NCI-H510A (cell line): ENCODE data around the gene CENPX.

ENCODE experiments used
- DNase-seq: peaks from one replicate; lab custom pipeline; 2025; lab: John Stamatoyannopoulos, UW

The CENPX gene

GRCh38 chr17:82023447-82024241 lies 966 bp upstream of the CENPX start:
- no peak for DNase-seq

GRCh38 chr17:82022981-82023446 lies 336 bp upstream of the CENPX start, which contains the start of gene LRRC45:
Gene LRRC45, plus strand, starts transcription at chr17:82023305. Its CDS starts 339 bp downstream, at chr17:82023644.
- peak; percentile 99 for DNase-seq

- DNase-seq, result no peak
These were observed 773 bp downstream of the CENPX start for GRCh38 chr17:82021900-82022309.

GRCh38 chr17:82021107-82021899 lies 1.4 kb downstream of the CENPX start:
- DNase-seq, result peak; percentile 46

- DNase-seq, result no peak
These were observed 2.0 kb downstream of the CENPX start for GRCh38 chr17:82020572-82021106.

DNA sequence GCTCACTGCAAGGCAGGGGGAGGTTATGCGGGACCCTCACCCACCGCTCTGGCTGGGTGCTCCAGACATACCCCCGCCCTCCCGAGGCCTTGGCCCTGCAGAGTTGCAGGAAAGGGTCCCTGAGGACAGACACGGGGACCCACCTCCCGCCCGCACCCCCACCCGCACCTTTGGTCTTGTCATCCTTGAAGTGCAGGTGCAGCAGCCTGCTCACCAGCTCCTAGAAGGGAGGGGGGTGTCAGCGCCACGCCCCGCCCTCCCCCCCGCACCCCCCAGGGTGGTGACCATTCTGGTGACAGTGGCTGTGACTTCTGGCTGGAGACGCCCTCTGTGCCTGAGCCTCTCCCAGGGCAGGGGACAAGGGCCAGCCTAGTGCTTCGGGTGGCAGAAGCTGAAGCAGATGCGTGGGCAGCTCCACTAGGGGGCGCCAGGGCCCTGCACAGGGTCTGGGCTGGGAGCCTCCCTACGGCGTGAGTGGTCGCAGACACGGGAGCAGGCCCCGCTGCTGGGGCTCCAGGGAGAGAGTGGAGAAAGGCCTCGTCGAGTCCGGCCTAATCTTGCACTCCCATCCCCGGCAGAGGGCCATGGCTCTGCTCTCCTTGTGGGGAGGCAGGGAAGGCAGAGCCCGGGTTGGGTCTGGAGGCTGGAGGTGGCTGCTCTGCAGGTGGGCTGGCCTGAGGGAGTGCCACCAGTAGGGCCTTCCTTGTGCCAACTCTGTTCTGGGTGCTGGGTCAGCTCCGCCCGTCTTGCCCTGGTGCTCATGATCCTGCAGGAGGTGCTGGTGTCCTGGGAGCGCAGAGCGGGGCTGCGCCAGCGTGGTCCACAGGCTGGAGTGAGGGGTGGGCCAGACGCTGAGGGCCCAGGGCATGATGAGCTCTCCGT lies 2.7 kb downstream of the CENPX start:
- peak; percentile 48 for DNase-seq

DNA sequence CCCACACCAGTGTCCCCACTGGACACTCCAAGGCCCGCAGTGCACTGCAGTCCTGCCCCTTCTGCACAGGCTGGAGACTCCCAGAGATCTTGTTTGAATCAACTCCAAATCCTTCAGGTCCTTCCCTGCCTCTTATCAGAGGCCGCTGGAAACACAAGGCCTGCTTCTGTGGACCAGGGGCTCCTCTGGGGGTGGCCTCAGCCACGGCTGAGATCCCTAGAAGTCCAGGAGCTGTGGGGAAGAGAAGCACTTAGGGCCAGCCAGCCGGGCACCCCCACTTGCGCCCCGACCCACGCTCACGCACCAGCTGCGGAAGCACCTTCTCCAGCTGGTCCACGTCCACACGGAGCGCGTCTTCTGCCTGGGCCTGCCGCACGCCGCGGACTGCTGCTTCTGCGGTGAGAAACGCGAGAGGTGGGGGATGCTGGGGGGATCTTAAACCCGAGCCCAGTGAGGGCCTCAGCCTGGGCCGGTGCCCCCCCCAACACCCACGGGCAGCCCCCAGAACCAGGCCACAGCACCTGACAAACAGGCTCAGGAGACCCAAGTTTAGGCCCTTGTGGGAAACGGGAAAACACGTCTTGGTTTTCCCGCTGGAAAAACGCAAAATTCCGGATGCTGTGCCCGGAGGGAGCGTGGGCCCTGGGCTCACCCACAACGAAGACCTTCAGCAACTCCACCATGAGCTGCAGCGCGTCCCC lies 3.5 kb downstream of the CENPX start:
- no peak for DNase-seq

DNA sequence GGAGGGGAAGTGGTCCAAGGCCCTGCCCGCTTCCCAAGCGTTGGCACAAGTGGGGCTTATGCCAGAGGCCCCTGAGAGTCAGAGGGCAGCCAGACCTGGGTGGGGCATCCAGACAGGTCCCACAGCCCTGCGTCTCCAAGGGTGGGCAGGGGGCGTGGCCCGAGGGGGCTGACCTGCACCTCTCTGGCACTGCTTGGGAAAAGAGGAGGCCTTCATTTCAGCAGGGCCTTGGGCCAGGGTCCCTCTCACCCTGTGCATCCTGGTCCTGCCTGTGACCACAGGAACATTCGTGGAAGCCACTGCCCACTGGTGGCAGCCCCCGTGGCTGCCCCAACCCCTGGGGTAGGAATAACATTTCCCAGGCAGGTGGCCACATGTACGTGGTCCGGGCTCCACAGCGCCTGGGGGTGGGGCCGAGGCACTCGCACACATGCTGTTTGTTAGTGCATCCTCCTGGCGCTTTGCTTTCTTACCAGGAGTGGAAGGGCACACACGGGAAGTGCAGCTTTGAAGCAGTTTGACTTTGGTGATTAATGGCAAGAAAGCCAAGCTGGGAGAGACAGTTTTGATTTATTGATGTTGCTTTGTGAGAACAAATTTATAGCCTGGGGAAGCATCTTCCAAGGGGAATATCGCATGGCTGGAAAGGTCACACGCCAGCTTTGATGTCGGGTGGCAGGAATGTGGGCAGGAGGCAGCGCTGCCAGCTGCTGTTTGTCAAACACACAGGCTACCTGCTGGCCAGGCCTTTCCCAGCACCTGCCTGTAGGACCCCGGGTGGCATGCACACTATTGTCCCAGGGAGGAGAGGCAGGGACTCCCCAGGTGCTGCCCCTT lies 4.3 kb downstream of the CENPX start:
- DNase-seq, result peak; percentile 68

- no peak for DNase-seq
These were observed 5.0 kb downstream of the CENPX start for GRCh38 chr17:82017612-82018151.

- DNase-seq, result no peak
These were observed 5.7 kb downstream of the CENPX start for GRCh38 chr17:82016875-82017459.

GRCh38 chr17:82016061-82016874 lies 6.4 kb downstream of the CENPX start:
- no peak for DNase-seq

DNA sequence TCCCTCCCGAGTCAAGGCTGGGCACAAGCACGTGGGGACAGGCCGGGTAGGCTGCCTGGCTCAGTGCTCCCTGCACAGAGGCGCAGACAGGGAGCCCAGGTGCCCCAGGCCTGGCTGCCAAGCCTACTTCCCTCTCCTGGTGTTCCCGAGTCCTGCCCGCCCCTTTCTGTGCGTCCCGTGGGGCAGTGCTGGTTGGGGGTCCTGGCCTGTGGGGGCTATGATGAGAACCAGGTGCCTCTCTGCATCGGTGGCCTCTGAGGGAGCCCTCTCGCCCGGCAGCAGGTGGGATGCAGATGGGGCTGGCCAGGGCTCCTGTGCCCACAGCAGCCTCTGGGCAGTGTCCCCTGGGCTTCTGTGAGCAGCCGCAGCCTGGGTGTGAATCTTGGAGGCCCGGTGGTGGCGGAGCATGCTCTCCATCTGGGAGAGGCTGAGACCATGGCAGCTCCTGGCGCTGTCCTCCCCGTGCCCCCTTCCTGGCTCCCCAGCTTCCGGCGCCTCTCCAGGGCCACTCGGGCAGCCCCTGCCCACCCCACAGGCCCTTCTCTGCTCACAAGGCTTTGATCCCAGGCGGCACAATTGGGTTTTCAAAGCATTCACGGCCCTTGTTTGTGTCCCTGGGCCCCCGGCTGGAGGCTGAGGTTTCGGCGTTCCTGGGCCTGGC lies 7.2 kb downstream of the CENPX start:
- DNase-seq, result no peak

DNA sequence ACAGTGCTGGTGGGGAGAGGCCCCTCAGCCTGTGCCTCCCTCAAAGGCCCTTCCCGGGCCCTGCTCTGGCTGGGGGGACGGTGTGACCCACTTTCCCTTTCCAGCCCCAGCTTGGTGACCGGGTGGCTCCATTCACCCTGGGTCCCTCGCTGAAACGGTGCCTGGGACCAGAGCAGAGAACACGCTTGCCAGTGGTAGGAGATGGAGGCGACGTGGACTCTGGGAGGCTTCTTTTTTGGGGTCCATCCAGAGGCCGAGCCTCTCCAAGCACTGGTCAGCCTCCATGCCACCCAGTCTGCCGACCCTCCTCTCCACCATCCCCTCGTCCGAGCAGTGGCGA lies 7.7 kb downstream of the CENPX start:
- no peak for DNase-seq

DNA sequence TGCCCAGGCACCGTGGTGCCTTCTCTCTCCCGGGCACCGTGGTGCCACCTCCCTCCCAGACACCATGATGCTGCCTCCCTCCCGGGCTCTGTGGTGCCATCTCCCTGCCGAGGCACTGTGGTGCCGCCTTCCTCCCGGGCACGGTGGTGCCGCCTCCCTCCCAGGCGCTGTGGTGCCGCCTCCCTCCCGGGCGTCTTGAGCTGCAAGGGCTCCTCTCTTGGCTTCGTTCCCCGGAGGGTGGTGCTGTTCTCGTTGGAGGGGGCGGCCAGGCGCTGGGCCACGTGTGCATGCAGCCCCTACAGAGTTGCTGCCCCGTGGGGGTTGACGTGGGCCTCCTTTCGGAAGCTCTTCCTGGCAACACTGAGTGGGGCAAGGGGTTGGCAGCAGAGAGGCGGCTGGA lies 8.2 kb downstream of the CENPX start:
- no peak for DNase-seq

DNA sequence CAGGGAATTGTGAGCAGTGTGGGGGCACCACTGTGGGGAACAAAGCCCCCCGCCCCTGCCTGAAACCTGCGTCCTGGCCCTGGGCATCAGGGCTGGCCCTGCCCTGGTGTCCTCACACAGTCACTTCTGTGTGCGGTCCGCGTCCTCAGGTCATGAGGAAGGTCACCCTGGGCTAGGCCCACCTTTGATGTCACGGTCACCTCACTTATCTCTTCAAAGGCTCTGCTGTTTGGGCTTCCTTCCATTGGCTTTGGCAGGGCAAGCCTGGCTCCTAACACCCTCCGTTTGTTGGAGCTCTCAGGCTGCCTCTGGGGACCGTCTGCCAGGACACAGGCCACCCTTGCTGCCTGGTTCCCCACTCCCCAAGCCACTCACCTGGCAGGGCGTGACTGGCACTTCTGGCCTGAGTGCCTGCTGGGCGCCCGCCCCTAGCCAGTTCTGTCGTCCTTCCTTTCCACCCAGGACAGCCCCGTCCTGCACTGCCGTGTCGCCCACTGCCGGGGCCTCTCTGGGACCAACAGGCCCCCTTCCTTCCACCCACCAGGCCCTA lies 8.8 kb downstream of the CENPX start:
- DNase-seq, result no peak

GRCh38 chr17:82013341-82013740 lies 9.3 kb downstream of the CENPX start:
- no peak for DNase-seq

DNA sequence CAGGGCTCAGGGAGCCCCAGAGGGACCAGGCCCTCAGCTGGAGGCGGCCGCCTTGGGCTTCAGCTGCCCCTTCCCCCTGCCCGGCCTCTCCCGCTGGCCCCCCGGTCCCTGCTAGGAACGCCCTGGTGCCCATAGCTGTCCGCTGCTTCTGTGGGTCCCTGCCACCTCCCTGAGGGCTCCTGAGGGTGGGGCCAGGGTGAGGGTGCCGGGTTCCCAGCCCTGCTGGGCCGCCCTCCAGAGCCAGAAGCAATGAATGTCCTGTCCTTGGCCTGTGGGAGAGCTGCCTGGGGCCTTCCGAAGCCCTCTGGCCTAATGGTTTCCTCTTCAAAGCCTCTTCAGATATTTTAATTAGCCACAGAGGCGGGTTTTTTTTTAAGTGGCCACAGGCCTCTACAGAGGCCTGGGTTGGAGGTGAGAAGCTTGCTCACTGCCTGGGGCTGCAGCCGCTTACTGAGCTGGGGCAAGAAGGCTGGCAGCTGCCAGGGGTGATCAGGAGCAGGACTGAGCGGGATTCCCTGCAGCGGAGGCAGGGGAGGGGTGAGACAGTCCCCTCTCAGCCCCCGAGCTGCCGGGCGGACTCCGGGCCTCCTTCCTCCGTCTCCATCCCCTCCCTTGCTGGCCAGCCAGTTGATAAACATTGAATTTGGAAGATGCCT lies 9.9 kb downstream of the CENPX start:
- peak; percentile 83 for DNase-seq
